Measurements from ENCODE around the gene KIF13A.
"Not testable (repeated sequence)": the region's sequence is repeated elsewhere in the genome, so short reads cannot be mapped to it uniquely, and the experiment has no call there.

The KIF13A gene

DNA sequence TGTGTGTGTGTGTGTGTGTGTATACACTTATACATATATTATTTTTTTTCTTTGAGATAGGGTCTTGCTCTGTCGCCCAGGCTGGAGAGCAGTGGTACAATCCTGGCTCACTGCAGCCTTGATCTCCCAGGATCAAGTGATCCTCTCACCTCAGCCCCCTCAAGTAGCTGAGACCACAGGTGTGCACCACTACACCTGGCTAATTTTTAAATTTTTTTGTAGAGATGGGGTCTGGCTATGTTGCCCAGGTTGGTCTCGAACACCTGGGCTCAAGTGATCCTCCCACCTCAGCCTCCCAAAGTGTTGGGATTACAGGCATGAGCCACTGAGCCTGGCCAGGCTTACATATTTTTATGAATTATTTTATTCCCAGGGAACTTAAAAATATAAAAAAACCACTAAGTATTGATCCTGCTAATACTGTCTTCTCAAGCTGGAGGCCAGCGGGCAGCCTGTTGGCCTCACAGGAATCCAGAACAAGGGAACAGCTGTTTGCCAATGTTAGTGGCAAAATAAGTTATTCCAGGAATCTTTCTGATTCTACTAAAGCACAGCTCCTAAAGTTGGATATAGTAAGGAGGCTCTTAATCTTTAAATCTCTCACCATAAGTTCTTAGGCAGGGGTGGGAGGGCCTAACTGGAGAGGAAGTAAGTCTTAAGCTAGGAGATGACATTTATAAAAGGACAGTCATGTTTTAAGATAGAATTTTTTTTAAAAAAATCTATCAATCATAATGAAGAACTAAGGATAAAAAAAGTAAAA is 145.2 kb downstream of the KIF13A start:
- DNase-seq: no peak

DNA sequence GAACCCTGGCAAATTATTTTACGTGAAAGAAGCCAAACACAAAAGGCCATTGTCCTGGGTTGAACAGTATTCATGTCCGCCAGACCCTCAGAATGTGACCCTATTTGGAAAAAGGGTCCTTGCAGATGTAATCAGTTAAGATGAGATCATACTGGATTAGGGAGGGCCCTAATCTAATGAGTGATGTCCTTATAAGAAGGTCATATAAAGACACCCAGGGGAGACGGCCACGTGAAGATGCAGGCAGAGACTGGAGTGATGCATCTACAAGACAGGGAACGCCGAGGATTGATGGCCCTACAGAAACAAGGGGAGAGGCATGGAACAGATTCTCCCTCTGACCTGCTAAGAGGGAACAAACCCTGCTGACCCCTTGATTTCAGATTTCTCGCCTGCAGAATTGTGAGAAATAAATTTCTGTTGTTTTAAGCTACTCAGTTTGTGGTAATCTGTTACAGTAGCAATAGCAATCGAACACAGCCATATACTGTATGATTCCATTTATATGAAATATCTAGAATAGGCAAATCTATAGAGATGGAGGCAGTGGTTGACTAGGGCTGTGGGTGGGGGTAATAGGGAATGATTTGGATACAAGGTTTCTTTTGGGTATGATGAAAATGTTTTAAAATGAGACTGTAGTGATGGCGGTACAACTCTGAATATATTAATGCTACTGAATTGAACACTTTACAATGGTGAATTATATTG is 147.8 kb downstream of the KIF13A start:
- DNase-seq: no peak

DNA sequence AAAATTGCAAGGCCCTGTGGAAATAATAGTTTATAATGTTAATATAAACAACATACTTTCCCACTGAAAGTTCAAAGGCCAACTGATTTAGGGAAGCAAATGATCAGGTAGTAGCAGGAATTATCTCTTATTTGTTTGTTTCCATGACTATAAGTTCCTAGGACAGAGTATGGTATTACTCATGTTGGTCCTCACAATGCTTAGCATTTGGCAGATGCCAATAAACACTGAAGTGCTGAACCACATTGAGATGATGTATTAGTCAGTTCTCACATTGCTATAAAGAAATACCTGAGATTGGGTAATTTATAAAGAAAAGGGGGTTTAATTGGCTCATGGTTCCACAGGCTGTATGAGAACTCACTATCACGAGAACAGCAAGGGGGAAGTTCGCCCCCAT is 151.1 kb downstream of the KIF13A start:
- DNase-seq: no peak

DNA sequence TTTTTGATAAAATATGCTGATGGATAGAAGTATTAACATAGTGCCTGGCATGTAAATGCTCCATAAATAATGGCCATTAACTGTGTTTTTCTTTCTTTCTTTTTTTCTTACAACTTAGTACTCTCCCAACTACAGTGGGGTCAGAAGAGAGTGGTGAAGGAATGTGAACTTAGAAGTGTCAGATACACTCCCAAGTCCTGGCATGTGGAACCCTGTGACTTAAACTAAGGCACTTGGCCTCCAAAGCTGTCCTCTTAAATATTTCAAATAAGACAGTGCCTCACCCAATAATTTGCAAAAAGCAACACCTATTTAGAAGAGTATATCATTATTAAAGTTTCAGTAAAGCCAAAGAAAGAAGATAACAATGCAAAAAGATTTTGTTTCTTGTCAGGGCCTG is 151.7 kb downstream of the KIF13A start:
- DNase-seq: no peak

DNA sequence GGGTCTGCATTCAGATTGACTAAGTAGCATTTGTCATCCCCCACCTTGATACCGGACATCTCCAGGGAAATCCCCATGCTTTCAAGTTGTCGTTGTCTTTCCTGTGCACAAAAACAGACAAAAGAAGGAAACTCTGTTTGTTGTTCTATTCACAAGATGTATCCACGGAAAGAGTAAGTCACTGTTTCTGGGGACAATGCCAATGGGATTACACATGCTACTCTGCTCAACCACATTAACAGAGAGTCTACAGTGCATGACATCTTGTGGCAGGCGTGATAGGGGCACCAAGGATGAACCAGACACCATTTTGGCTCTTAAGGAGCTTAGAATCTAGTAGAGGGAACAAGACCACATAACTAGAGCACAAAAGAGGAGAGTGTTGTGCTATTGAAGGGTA is 156.3 kb downstream of the KIF13A start:
- no peak for DNase-seq

DNA sequence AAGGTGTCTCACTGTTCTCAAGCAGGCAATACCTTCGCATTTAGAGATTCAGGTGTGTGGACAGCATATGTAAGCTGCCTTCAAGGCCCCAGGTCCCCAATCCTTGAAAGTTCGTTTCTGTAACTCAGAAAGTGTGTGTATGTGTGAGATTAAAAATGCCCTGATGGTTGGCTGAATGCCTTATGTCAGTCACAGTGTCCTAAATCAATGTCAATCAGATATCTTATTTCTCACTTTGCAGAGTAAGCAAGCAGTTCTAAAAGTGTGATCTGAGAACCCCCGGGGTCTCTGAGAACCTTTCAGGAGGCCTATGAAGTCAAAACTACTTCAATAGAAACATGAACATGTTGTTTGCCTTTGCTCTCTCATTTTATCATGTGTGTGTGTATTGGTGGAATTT is 157.5 kb downstream of the KIF13A start:
- DNase-seq: no peak

DNA sequence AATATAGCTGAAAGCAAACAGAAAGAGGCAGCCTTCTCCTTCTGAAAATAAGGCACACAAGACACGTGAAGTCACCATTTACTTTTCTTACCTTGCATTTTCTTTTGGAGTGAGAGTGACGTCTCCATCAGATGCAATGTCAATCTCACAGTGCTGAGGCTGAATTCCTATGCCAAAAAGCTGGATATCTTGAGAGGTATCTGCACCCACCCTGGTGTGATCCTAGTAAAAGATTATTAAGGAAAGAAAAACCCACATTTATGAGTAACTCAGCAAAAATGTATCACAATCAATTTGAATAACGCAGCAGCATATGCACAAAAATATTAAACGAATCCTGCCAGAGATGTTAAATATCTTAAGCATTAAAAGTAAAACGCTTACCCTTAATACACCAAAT is 159.3 kb downstream of the KIF13A start:
- no peak for DNase-seq

DNA sequence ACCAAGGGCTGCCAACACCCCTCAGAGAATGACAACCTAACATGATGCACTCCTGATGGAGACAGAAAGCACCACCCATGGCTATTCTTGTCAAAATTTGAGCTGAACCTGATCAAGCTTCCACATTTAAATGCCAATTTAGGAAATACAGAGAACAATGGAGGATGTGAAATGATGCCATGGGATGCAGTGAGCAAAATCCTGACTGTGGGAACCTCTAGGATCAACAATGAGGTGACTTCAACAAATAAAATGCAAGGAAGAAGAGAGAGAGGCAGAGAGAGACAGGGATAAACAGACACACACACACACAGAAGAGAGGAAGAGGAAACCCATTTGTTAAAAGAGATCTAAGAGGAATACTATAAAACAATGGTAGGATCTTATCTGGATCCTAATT is 161.1 kb downstream of the KIF13A start:
- no peak for DNase-seq

DNA sequence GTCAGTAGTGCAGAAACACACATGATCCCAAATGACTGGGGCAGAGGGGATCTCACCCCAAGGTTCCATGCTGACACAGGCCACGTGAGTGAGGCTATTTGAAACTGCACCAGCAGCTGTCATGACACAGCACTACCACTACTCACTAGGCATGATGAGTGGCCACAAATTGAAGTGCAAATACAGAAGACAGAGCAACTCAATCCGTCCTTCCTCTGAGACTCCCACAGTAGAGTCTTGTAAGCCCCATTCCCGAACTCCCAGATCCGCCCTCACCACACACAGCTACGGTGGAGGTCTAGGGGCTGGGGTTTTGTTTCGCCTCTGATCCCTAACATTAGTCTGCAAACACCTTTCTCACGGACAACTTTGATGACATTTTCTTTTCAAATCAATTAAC is 167.4 kb downstream of the KIF13A start:
- DNase-seq: peak; percentile 6

DNA sequence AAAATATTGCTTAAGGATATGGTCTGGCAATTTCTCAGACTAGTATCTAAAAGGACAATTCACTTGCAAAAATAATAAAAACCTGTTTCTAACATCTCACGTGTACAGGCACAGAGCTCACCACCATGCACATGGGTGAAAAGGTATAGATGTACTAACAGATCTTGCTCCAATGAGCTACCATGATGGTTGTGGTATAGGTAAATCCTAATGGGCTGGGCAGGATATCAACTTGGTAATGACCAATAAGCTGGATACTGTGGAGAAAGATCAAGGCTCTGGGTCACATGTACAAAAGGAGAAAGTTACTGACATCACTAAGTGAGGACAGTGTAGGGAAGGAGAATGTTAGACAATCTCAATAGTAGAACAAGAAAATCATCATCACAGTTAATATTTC is 169.7 kb downstream of the KIF13A start:
- no peak for DNase-seq

DNA sequence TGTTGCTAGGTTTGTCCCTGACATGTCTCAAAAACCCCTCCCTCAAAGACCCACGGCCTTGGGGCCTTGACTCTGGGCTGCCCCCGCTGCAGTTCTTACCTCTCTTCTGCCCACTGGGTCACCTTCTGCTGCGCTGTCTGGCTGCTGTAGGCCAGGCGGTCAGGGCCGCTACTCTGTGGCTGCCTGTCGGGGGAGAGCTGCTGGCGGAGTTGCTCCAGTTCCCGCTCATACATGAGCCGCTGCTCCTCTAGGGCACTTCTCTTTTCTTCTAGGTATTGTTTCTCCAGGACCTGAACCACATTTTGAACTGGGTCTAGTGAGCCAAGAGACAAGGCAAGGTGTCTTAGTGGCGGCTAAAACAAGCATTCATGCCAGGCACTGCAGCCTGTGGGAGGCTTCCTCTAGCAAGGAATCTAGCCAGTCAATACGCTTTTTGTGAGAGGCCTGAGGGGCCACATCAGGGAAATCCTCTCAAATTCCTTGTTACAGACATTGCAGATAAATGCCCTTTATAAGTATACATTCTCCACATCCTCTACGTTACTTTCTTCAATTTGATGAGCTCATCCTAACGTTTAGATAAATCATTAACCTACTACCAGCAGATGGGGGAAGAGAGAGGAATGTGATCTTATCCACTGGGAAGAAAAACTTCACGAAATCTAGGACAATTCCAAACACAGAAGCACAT is 170.4 kb downstream of the KIF13A start:
- DNase-seq: no peak

DNA sequence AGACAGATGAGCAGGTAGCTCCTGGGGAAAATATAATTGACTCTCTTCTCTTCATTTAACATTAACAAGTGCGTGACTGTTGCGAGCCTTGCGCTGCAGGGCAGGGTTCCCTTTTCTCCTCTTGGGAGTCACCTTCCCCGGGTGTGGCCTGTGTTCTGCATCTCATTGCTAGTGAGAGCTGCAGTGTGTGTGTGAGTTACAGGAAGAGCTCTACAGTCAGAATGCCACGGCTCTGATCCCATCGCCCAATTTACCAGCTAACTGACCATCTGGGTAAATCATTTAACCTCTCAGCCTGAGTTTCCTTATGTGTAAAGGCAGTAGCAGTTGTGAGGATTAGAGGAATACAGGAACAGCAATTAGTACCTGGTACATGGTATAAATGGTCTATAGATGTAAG is 173.9 kb downstream of the KIF13A start:
- DNase-seq: no peak

DNA sequence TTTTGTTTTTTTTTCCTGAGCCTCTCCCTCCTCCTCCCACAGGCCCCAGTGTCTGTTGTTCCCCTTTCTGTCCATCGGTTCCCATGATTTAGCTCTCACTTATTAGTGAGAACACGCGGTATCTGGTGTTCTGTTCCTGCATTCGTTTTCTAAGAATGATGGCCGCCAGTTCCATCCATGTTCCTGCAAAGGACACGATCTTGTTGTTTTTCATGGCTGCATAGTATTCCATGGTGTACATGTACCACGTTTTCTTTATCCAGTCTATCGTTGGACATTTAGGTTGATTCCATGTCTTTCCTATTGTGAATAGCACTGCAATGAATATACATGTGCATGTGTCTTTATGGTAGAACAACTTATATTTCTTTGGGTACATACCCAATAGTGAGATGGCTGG is 175.1 kb downstream of the KIF13A start:
- no peak for DNase-seq

DNA sequence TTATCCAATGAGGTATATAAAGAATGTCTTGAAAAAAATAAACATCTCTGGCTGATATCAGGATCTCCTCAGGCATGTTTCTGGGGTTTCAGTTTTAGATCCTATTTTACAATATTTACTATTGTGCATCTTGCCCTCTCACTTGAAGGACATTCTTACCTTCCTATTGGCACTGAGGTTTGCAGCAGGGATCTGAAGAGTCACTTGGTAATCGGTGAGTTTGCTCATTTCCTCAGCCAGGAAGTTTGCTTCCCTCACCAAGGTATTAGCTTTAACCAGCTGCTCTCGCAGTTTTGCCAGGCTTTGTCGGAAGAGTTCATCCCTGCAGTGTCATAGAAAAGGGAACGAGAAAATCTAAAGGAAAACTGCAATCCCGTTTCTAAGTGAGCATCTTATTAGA is 178.8 kb downstream of the KIF13A start:
- DNase-seq: no peak

DNA sequence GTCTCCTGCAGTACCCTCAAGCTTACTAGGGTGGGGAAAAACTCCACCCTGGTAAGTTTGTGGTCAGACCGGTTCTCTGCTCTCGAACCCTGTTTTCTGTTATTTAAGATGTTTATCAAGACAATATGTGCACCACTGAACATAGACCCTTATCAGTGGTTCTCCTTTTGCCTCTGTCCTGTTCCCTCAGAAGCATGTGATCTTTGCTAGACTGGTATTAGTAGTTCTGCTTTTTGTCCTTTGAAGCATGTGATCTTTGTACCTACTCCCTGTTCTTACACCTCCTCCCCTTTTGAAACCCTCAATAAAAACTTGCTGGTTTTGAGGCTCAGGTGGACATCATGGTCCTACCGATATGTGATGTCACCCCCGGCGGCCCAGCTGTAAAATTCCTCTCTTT is 180.0 kb downstream of the KIF13A start:
- DNase-seq: not testable (repeated sequence)

DNA sequence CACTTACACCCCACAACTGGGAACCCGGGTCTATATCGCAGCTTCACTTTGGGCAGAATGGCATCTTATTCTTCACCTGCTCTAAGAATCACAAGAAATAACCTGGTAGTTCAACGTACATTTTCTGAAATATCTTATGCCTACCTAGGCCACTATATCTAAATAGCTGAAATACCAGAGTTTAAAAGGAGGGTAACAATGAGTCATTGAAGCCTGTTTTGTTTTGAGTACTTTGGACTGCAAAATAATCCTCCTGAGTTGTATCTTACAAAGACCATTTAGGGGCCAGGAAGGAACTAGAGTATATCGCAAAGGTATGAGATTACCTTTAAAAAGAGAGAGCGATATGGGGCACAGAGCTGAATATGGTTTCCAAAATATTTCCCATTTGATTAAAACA is 184.0 kb downstream of the KIF13A start:
- DNase-seq: no peak

DNA sequence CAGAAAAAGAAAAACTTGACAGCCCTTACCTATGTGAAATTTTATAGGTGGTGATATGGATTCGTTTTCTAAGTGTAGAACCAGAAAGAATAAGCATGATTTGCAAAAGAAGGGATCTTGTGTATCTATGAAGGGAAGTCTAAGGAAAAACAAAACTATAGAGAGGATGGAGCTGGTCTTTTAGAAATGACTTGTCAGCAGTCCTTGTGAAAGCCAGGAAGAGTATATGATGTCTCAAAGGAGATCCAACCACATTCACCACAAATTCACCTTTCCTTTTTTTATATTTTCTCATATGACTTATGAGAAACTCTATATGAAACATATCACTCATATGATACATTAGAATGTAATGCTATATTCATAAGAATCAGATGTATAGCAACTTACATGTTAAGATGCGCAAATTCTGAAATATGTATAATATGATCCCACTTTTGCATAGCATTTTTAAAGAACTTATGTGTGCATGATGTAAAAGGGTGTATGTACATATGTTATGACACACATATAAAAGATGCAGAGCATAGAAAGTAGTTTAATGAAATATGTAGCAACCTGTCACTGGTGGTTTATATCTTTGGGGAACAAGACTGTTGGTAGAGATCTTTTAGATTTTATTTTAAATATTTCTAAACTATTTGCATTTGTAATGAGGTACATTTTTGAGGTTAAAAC is 188.8 kb downstream of the KIF13A start:
- no peak for DNase-seq

DNA sequence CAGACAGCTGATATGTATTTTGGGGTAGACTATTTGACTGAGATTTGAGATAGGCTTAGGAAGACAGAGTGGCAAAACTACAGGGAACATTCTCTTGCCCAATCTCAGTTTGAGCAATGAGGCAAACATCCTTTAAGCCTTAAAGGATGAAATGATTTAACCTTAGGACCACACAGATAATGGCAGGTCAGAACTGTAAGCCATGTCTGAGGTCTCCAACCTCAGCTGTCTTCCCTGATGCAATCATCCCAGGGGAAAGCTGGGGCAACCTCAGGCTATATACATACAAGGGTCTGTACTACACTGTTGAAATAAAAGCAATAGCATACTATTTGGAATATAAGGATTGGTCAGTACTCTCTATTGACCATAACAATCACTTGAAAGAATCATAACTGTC is 196.9 kb downstream of the KIF13A start:
- no peak for DNase-seq

DNA sequence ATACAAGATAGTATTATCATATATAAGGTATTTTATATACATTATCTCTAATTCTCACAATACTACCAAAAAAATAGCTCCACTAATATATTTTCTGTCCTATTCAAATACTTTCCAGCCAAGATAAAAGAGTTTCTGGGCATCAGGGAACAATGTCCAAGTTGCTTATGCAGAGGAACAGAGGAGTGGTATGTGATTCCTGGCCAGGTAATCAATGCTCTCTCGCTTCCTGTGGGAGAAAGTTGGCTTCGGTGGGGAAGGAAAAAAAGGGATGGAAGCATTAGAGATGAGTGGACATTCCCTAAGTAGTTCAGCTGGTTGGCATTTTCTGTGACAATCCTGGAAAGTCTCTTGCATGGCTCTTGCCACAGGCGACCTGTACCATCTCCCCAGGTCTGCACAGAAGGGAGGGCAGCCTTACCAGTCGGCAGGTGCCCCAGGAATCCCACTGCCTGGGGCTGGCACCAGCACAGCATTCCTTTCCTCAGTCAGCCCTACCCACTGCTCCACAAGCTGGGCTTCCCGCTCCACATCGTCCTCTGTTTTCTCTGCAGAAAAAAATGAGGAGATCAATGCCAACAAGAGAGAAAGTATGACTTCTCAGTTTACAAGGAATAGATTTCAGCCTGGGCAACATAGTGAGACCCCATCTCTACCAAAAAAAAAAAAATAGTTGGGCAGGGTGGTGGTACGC is 202.2 kb downstream of the KIF13A start:
- no peak for DNase-seq

DNA sequence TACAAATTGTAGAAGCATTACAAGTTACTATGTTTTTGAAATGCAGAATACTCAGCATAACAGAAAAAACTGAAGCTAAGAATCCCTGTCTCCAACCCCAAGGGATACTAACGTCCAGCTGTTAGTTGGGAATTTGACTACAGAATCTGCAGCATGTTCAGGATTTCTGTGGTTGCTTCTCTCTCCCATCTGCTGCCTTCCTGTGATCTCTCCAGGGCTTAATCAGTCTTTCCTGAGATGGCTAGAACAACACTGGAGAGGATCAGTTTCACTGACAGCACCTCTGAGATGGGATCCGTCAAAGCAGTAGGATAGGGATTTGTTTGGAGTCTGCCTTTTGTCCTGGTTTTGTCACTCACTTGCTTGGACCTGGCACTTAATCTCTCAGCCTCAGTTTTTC is 207.4 kb downstream of the KIF13A start:
- DNase-seq: no peak

DNA sequence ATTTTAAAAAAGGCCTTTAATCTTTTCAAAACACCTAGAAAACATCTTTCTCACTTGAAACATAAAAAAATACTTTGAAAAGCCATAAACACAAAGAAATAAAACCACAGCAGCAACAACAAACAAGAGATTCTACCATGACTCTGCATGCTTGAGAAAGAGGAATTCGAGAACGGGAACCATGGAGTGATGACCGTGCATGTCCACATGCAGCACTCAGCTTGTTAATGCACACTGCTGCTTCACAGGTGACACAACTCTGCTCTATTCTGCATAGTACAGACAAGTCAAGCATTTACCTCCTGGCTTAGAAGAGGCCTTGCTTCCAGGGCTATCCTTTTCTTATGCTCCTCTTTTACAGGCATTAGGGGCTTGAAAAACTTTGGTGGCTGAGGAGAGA is 215.8 kb downstream of the KIF13A start:
- no peak for DNase-seq

DNA sequence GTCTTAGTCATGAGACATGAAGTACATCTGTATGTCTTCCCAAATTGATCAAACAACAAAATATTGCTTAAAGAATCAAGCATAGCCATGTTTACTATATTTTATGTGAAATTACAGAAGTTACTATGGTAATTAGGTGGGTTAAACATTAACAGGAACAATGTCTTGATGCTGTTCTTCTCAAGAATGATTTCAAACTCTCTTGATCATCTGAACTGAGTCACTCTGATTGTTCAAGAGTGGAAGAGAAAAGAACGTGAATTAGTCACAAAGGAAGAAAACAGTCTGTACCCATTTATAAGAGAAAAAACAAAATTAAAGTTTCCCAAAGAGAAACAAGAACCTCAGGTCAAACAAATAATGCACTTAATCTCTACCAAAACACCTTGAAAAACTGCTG is 218.6 kb downstream of the KIF13A start:
- no peak for DNase-seq

DNA sequence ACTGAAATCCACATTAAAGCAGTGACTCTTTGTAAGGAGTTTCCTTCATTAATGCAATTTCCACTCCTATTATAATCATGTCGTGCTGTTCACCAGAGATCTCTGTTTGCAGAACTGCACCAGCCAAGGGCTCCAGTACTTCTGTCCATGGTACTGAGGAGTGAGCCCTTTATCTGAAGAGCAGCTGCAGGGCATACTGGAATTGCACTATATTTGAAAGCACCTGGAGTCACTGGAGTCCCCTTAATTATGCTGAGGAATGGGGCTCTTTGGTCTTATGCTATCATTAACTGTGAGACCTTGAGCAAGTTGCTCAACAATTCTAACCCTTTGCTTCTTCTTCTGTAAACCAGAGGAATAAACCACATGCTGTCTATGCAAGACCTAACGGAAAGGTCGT is 219.0 kb downstream of the KIF13A start:
- no peak for DNase-seq

Data from NCI-H1092 treated with DMSO at 0.1 percent for 48 hours (cell line).